ENCODE measurements around the gene DOCK1. TPM values are rescaled to one million over a fixed set of nuclear protein-coding genes. Genes with fewer than 3 reads are reported as not detected.
A peak's percentile ranks its signal among the peaks of the same experiment; 100 is the strongest.

Gene DOCK1
- total RNA-seq, 1 donor from 2014 or later: 56.1 TPM

GRCh38 chr10:127418536-127419168, 513.4 kb downstream of the DOCK1 start:
- no peak for DNase-seq (ENCODE audit: low spot score)

- no peak for DNase-seq (ENCODE audit: low spot score)
Observed at GRCh38 chr10:127420138-127420684, 515.0 kb downstream of the DOCK1 start.

GRCh38 chr10:127423218-127423915, 518.1 kb downstream of the DOCK1 start:
- no peak for DNase-seq (ENCODE audit: low spot score)

GRCh38 chr10:127424594-127425264, 519.5 kb downstream of the DOCK1 start:
- DNase-seq (ENCODE audit: low spot score): no peak

GRCh38 chr10:127426746-127427145, 521.5 kb downstream of the DOCK1 start:
- DNase-seq (ENCODE audit: low spot score): no peak

- no peak for DNase-seq (ENCODE audit: low spot score)
Observed at GRCh38 chr10:127427926-127428325, 522.7 kb downstream of the DOCK1 start.

- no peak for DNase-seq (ENCODE audit: low spot score)
Observed at GRCh38 chr10:127428385-127428980, 523.3 kb downstream of the DOCK1 start.

GRCh38 chr10:127429601-127430312, 524.5 kb downstream of the DOCK1 start:
- no peak for DNase-seq (ENCODE audit: low spot score)

GRCh38 chr10:127431525-127431924, 526.3 kb downstream of the DOCK1 start:
- DNase-seq (ENCODE audit: low spot score): no peak

GRCh38 chr10:127434006-127434405, 528.8 kb downstream of the DOCK1 start:
- DNase-seq (ENCODE audit: low spot score): no peak

- peak; percentile 2 for DNase-seq (ENCODE audit: low spot score)
Observed at GRCh38 chr10:127435246-127435645, 530.0 kb downstream of the DOCK1 start.

- DNase-seq (ENCODE audit: low spot score): no peak
Observed at GRCh38 chr10:127440371-127440770, 535.1 kb downstream of the DOCK1 start.

- no peak for DNase-seq (ENCODE audit: low spot score)
Observed at GRCh38 chr10:127441350-127442219, 536.4 kb downstream of the DOCK1 start.

- no peak for DNase-seq (ENCODE audit: low spot score)
Observed at GRCh38 chr10:127442220-127442525, 536.9 kb downstream of the DOCK1 start.

- DNase-seq (ENCODE audit: low spot score): no peak
Observed at GRCh38 chr10:127444155-127444554, 538.9 kb downstream of the DOCK1 start.

GRCh38 chr10:127447197-127447596, 542.0 kb downstream of the DOCK1 start:
- DNase-seq (ENCODE audit: low spot score): no peak

GRCh38 chr10:127449490-127449889, 544.3 kb downstream of the DOCK1 start:
- no peak for DNase-seq (ENCODE audit: low spot score)

GRCh38 chr10:127450644-127451043, 545.4 kb downstream of the DOCK1 start:
- no peak for DNase-seq (ENCODE audit: low spot score)

GRCh38 chr10:127451628-127452027, 546.4 kb downstream of the DOCK1 start:
- no peak for DNase-seq (ENCODE audit: low spot score)

GRCh38 chr10:127452568-127452967, 547.3 kb downstream of the DOCK1 start:
- DNase-seq (ENCODE audit: low spot score): no peak

- no peak for DNase-seq (ENCODE audit: low spot score)
Observed at GRCh38 chr10:127453706-127454105, 548.5 kb downstream of the DOCK1 start.

All from umbilical cord (tissue), 2 donors.